Ascending aorta (tissue), 2 donors: ENCODE measurements around the gene GGPS1. TPM values are rescaled to one million over a fixed set of nuclear protein-coding genes. Genes with fewer than 3 reads are reported as not detected.
"Not testable (repeated sequence)": the region's sequence is repeated elsewhere in the genome, so short reads cannot be mapped to it uniquely, and the experiment has no call there.

Experiments
- DNase-seq, 2 donors: peaks; one replicate each; pipeline ENCODE4 v3.0.0-alpha.2; 2019; ENCODE audit warnings: low spot score in 2 of 2
- H3K27ac ChIP-seq, 2 donors: fragments of 200-600 bp; sonication (generic); one replicate each; pipeline ENCODE4 v1.5.1; 2016 to 2017; ENCODE audit warnings: mild to moderate bottlenecking in 1 of 2
- H3K27me3 ChIP-seq: fragments of 200-600 bp; sonication (generic); one replicate; pipeline ENCODE4 v1.5.1; 2017
- H3K36me3 ChIP-seq, 2 donors: fragments of 200-600 bp; sonication (generic); one replicate each; pipeline ENCODE4 v1.5.1; 2016
- H3K4me1 ChIP-seq, 2 donors: fragments of 200-600 bp; sonication (generic); one replicate each; pipeline ENCODE4 v1.5.1; 2016 to 2017; ENCODE audit warnings: mild to moderate bottlenecking in 1 of 2
- H3K4me3 ChIP-seq, 2 donors: fragments of 200-600 bp; sonication (generic); one replicate each; pipeline ENCODE4 v1.5.1; 2016 to 2017; ENCODE audit warnings: mild to moderate bottlenecking in 1 of 2
- H3K9me3 ChIP-seq, 2 donors: fragments of 200-600 bp; sonication (generic); one replicate each; pipeline ENCODE4 v1.5.1; 2016
- CTCF ChIP-seq, 3 experiments: fragments of 200-600 bp in 2 of 3; fragments of 450-650 bp in 1 of 3; sonication (generic) in 2 of 3; IDR thresholded peaks; one replicate each; pipeline ENCODE4 v1.5.1; 2016 to 2019; ENCODE audit warnings: antibody characterized with exemption in 3 of 3, mild to moderate bottlenecking in 1 of 3, moderate library complexity in 1 of 3
- intact Hi-C: fragments of 100-400 bp; cut with DNase I; formaldehyde crosslinking; loops from one replicate; pipeline ENCODE4 v1.15.1; 2023
- total RNA-seq: library from RNA; depleted of rRNA; stranded (reverse); fragments of >200 nt; gene quantifications from one replicate; pipeline ENCODE4 v1.1.0, GENCODE V29; 2016

Gene GGPS1
- total RNA-seq, 1 donor from 2014 or later: 7.2 TPM

- H3K36me3 ChIP-seq: no peaks in the 10 kb centered on the region
- H3K27ac ChIP-seq: no peak overlapping the region
- no peaks in the 10 kb centered on the region for H3K9me3 ChIP-seq
- H3K4me3 ChIP-seq: no peak overlapping the region
- H3K4me1 ChIP-seq: peaks cover 0 to under 1% of the 10 kb centered on the region in 2 donors
- no peak for DNase-seq
- no peak for TF ChIP-seq CTCF (IDR thresholded peaks at IDR 0.05)
- H3K27me3 ChIP-seq: no peaks in the 10 kb centered on the region
- intact Hi-C loops: no loop called here
Measured at GRCh38 chr1:235298758-235299157, 29.6 kb upstream of the GGPS1 start.

- DNase-seq: no peak
- no peak overlapping the region for H3K27ac ChIP-seq
- H3K4me1 ChIP-seq: peaks cover 0 to 3% of the 10 kb centered on the region in 2 donors
- H3K36me3 ChIP-seq: no peaks in the 10 kb centered on the region
- no peak for TF ChIP-seq CTCF (IDR thresholded peaks at IDR 0.05)
- H3K9me3 ChIP-seq: no peaks in the 10 kb centered on the region
- intact Hi-C loops: no loop called here
- H3K4me3 ChIP-seq: no peak overlapping the region
- no peaks in the 10 kb centered on the region for H3K27me3 ChIP-seq
Measured at GRCh38 chr1:235299169-235299858, 29.1 kb upstream of the GGPS1 start.

GRCh38 chr1:235302143-235302542 lies 26.2 kb upstream of the GGPS1 start:
- no peaks in the 10 kb centered on the region for H3K9me3 ChIP-seq
- H3K4me3 ChIP-seq: no peak overlapping the region
- H3K36me3 ChIP-seq: no peaks in the 10 kb centered on the region
- no peak for TF ChIP-seq CTCF (IDR thresholded peaks at IDR 0.05)
- peaks cover 4 to 8% of the 10 kb centered on the region in 2 donors for H3K4me1 ChIP-seq
- no peak for DNase-seq
- H3K27me3 ChIP-seq: no peaks in the 10 kb centered on the region
- intact Hi-C loops: no loop called here
- no peak overlapping the region for H3K27ac ChIP-seq

- Histone ChIP-seq H3K27ac (peak overlapping the region in 1 of 2 donors; percentile 3), H3K4me1 (peaks cover 4 to 10% of the 10 kb centered on the region in 2 donors), H3K4me3 (no peak overlapping the region), H3K9me3 (no peaks in the 10 kb centered on the region), H3K27me3 (no peaks in the 10 kb centered on the region), H3K36me3 (no peaks in the 10 kb centered on the region)
- intact Hi-C loops: no loop called here
- no peak for TF ChIP-seq CTCF (IDR thresholded peaks at IDR 0.05)
- DNase-seq: no peak
Measured at GRCh38 chr1:235304549-235305451, 23.6 kb upstream of the GGPS1 start.

- Histone ChIP-seq H3K27ac (peak overlapping the region in 1 of 2 donors; percentile 28), H3K4me1 (peaks cover 4 to 14% of the 10 kb centered on the region in 2 donors), H3K36me3 (no peaks in the 10 kb centered on the region), H3K9me3 (no peaks in the 10 kb centered on the region), H3K4me3 (no peak overlapping the region), H3K27me3 (no peaks in the 10 kb centered on the region)
- no peak for DNase-seq
- intact Hi-C loops: no loop called here
- TF ChIP-seq CTCF (IDR thresholded peaks at IDR 0.05): no peak
Measured at GRCh38 chr1:235307158-235308124, 20.9 kb upstream of the GGPS1 start.

GRCh38 chr1:235309206-235309605 lies 19.2 kb upstream of the GGPS1 start:
- DNase-seq, H3K4me3 ChIP-seq, H3K27ac ChIP-seq, H3K27me3 ChIP-seq, H3K9me3 ChIP-seq, intact Hi-C loops, H3K36me3 ChIP-seq: not testable (repeated sequence)
- peaks cover 4 to 18% of the 10 kb centered on the region in 2 donors for H3K4me1 ChIP-seq
